Activated CD4-positive, alpha-beta T cell treated with anti-CD3 and anti-CD28 coated beads for 36 hours (primary cell): ENCODE results near the gene DNASE1L2. TPM values are rescaled to one million over a fixed set of nuclear protein-coding genes. Genes with fewer than 3 reads are reported as not detected.

Source experiments
- ATAC-seq: fragments of 200-7000 bp; cut with Tn5 transposase; one replicate; pipeline ENCODE4 v1.10.0; 2021; ENCODE audit warnings: mild to moderate bottlenecking, moderate library complexity
- CTCF ChIA-PET: fragments of 350-600 bp; sonication (Branson Sonifier 250); formaldehyde crosslinking; loops from one replicate; lab custom pipeline; 2021; ENCODE audit warnings: antibody characterized with exemption; lab: Charles Lee
- POLR2A ChIA-PET: fragments of 350-600 bp; sonication (Branson Sonifier 250); formaldehyde crosslinking; loops from one replicate; lab custom pipeline; 2021; ENCODE audit warnings: antibody characterized with exemption, inconsistent platforms; lab: Charles Lee
- DNase-seq: peaks from one replicate; pipeline ENCODE4 v3.0.0-alpha.2; 2020
- H3K27ac Mint-ChIP-seq: one replicate; pipeline ENCODE4 v1.8.0; 2021; ENCODE audit warnings: mixed read lengths
- H3K27me3 Mint-ChIP-seq: one replicate; pipeline ENCODE4 v1.8.0; 2021; ENCODE audit warnings: mixed read lengths
- H3K36me3 Mint-ChIP-seq: one replicate; pipeline ENCODE4 v1.8.0; 2021; ENCODE audit warnings: low read depth, mixed read lengths
- H3K4me1 Mint-ChIP-seq: one replicate; pipeline ENCODE4 v1.8.0; 2021; ENCODE audit warnings: mixed read lengths
- H3K4me3 Mint-ChIP-seq: one replicate; pipeline ENCODE4 v1.8.0; 2021; ENCODE audit warnings: mild to moderate bottlenecking, moderate library complexity, mixed read lengths
- H3K9me3 Mint-ChIP-seq: one replicate; pipeline ENCODE4 v1.8.0; 2021; ENCODE audit warnings: low read depth, mixed read lengths
- intact Hi-C, 2 experiments: fragments of 100-400 bp; cut with DNase I in 1 of 2; cut with micrococcal nuclease in 1 of 2; formaldehyde crosslinking; loops; one replicate each; pipeline versions ENCODE4 v1.14.2 to v1.15.1; 2022 to 2024; cut with DNase I, micrococcal nuclease
- total RNA-seq, 2 experiments: library from RNA; stranded (reverse); gene quantifications; one replicate each; pipeline ENCODE4 v1.2.3, GENCODE V29; 2021

The DNASE1L2 gene
- total RNA-seq, 2 experiments from 2014 or later = 0.51 to 0.55 TPM

DNA sequence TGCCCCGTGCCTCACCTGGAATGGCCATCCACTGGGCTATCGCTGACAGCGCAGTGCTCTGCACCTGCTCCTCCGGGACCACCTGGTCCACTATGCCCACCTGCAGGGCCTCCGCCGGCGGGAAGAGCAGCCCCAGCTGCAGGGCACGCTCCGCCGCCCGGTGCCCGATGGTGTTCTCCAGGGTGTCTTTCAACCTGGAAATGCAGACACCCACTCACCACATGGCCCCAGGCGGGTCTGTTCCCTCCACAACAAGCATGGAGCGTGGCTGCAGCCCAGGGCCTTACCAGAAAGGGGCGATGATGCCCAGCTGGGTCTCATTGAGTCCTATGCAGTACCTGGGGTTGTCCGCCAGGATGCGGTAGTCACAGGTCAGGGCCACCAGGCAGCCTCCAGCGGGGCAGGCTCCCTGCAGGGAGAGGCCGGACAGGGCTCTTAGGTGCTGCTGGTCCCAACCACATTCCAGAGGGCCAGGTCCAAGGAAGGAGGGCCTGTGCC, 6.8 kb downstream of the DNASE1L2 start:
- Mint-ChIP-seq H3K36me3 (peaks cover 10% of the 10 kb centered on the region), H3K4me3 (no peak overlapping the region), H3K27ac (no peak overlapping the region), H3K9me3 (no peaks in the 10 kb centered on the region), H3K27me3 (no peaks in the 10 kb centered on the region), H3K4me1 (no peaks in the 10 kb centered on the region)
- CTCF ChIA-PET = interaction anchor here (1.0 kb wide), 1 partner anchor 49 kb away, joined by 3 read pairs; no protein-coding TSS in a partner anchor
- POLR2A ChIA-PET = interaction anchor here (0.6 kb wide), 1 partner anchor 21 kb away, joined by 3 read pairs; no protein-coding TSS in a partner anchor
- intact Hi-C loops = no loop called here
- no peak for ATAC-seq
- DNase-seq = no peak

DNA sequence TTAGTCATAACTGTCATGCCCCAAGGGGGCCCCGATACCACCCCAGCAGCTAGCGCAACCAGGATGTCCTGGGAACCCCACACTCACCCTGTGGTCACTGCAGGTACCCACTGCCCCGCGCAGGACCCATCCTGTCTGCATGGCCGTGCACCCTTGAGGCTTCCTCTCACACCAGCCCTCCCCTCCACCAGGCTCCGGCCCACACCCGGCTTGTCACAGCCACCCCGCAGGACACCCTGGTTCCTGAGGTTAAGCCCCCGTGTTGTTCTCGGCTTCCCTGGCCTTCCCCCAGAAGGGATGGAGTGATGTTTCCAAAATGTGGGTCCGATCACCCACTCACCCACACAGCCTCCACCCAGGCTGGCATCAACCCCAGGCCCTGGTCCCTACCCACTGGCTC, 7.5 kb downstream of the DNASE1L2 start:
- ChIA-PET POLR2A (no interaction called here), CTCF (interaction anchor here (1.0 kb wide), 1 partner anchor 49 kb away, joined by 3 read pairs; no protein-coding TSS in a partner anchor)
- intact Hi-C loops = no loop called here
- ATAC-seq (no peak), DNase-seq (no peak)
- Mint-ChIP-seq H3K9me3 (no peaks in the 10 kb centered on the region), H3K36me3 (peaks cover 15% of the 10 kb centered on the region), H3K27ac (no peak overlapping the region), H3K4me1 (no peaks in the 10 kb centered on the region), H3K4me3 (no peak overlapping the region), H3K27me3 (no peaks in the 10 kb centered on the region)

DNA sequence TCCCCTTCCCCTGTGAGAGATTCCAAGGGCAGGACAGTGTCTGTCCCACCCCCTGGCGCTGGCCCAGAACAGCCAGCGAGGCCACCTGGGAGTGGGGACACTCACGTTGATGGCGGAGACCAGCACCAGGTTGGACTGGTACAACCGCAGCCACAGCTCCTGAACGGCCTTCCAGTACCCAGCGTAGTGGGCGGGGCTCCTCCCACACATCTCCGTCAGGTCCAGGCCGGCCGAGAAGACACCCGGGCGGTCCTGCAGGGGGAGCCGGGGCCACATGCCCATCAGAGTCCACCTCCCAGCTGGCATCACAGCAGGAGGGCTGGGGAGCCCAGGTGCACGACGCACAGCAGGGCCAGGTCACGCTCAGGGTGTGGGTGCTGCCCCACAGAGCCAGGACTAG, 8.1 kb downstream of the DNASE1L2 start:
- ATAC-seq = no peak
- no peak for DNase-seq
- H3K4me3 Mint-ChIP-seq = no peak overlapping the region
- no peaks in the 10 kb centered on the region for H3K27me3 Mint-ChIP-seq
- H3K4me1 Mint-ChIP-seq = no peaks in the 10 kb centered on the region
- intact Hi-C loops = no loop called here
- H3K36me3 Mint-ChIP-seq = peaks cover 15% of the 10 kb centered on the region
- CTCF ChIA-PET = no interaction called here
- no peaks in the 10 kb centered on the region for H3K9me3 Mint-ChIP-seq
- no peak overlapping the region for H3K27ac Mint-ChIP-seq
- POLR2A ChIA-PET = no interaction called here

DNA sequence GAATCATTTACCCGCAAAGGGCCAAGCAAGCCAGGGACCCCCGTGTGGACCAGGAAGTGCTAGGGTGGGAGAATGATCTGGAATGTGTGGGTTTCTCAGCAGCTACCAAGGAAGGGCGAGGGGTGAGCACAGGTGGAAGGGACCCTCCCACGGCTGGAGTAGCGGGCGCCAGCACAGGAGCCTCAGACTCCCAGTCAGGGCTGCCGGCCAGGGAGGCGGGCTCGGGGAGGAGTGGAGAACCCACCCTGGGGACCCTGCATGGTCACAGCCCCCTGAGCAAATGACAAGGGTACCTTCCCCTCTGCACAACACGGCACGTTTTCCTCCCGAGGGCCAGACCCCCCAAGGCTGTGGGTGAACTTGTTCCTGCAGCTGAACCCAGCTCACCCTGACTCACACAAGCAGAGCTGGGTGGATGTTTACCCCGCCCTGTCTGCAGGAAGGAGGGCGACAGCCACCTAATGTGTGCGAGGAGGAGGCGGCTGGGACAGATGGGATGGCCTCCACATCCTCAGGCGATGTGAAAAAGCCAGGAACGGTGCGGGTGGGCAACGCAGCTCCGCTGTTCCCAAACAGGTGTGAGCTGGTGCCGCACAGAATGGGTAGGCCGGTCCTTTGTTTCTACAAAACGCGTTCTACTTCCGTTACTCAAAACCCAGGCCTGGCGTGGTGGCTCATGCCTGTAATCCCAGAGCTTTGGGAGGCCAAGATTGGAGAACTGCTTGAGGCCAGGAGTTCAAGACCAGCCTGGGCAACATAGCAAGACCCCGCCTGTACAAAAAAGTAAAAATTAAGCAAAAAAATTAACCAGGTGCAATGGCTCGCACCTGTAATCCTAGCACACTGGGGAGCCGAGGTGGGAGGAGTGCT, 8.9 kb downstream of the DNASE1L2 start:
- intact Hi-C loops = no loop called here
- Mint-ChIP-seq H3K4me1 (no peaks in the 10 kb centered on the region), H3K4me3 (no peak overlapping the region), H3K9me3 (no peaks in the 10 kb centered on the region), H3K27ac (no peak overlapping the region), H3K27me3 (no peaks in the 10 kb centered on the region), H3K36me3 (peaks cover 15% of the 10 kb centered on the region)
- ChIA-PET CTCF (no interaction called here), POLR2A (no interaction called here)
- ATAC-seq (no peak), DNase-seq (no peak)

DNA sequence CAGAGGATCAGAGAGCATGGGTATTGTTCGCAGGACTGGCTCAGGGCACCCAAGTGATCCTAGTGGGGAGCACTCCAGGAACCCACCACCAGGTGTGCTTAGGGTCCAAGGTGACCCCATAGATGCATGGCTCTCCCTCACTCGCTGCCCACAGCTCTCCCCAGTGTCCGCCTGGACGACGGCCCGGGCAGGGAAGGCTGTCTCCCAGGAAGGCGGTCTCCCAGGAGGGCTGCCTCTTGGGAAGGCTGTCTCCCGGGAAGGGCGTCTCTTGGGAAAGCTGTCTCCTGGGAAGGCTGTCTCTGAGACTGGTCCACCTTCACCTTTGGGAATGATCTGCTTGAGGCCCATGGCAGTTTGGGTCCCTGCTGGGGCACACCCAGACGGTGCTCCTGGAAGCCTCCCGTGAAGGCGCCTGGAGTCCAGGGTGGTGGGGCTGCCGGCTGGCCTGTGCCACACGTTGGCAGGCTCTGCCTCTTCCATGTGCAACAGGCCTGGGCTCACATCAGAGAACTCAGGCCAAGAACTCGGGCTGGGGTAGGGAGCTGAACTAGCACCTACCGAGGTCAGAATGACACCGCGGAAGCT, 10.1 kb downstream of the DNASE1L2 start:
- Mint-ChIP-seq H3K9me3 (no peaks in the 10 kb centered on the region), H3K4me3 (no peak overlapping the region), H3K27me3 (no peaks in the 10 kb centered on the region), H3K36me3 (peaks cover 19% of the 10 kb centered on the region), H3K27ac (no peak overlapping the region), H3K4me1 (peaks cover 2% of the 10 kb centered on the region)
- ChIA-PET CTCF (interaction anchor here (0.6 to 0.7 kb wide), 2 partner anchors 8 to 198 kb away, joined by 3 read pairs; partner anchors contain the start of gene TSC2), POLR2A (interaction anchor here (1.0 kb wide), 1 partner anchor 13 kb away, joined by 3 read pairs; no protein-coding TSS in a partner anchor)
- DNase-seq = no peak
- intact Hi-C loops = no loop called here
- ATAC-seq = no peak

DNA sequence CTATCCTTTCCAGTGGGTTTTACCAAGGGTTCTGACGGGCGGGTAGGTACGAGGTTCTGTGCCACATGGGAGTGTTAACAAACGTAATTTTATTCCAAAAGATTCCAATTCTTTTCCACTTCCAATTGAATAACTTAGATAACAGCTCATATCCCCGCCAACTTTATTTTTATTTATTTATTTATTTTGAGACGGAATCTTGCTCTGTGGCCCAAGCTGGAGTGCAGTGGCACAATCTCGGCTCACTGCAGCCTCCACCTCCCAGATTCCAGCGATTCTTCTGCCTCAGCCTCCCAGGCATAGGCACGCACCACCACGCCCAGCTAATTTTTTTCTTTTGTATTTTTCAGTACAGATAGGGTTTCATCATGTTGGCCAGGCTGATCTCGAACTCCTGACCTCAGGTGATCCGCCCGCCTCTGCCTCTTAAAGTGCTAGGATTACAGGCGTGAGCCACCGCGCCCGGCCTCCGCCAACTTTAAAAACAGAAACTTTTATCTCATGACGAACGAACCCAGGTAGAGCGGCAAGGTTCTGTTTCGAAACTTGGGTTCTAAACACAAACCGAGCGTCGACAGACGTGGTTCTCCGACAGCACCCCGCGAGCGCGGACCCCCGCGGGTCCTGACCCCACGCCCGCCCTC, 14.5 kb downstream of the DNASE1L2 start:
- DNase-seq (peak; percentile 69), ATAC-seq (peak; percentile 3)
- Mint-ChIP-seq H3K27ac (peak overlapping the region; percentile 90), H3K4me3 (peak overlapping the region; percentile 90), H3K4me1 (peaks cover 5% of the 10 kb centered on the region), H3K36me3 (peaks cover 43% of the 10 kb centered on the region), H3K27me3 (no peaks in the 10 kb centered on the region), H3K9me3 (no peaks in the 10 kb centered on the region)
- ChIA-PET POLR2A (interaction anchor here (1.5 to 2.4 kb wide), 4 partner anchors 12 to 95 kb away, joined by 4 to 27 read pairs (median 10); partner anchors contain the start of genes PGP and TRAF7), CTCF (interaction anchor here (1.0 to 1.3 kb wide), 2 partner anchors 12 to 29 kb away, joined by 3 to 5 read pairs; no protein-coding TSS in a partner anchor)
- intact Hi-C loops = loop anchor here (1.0 to 5.0 kb wide), 10 partner anchors 13 to 227 kb away; partner anchors contain the start of genes E4F1 (in 2 of the 2), ABCA3 (in 1 of the 2), CCNF (in 1 of the 2) and MLST8 (in 1 of the 2)

DNA sequence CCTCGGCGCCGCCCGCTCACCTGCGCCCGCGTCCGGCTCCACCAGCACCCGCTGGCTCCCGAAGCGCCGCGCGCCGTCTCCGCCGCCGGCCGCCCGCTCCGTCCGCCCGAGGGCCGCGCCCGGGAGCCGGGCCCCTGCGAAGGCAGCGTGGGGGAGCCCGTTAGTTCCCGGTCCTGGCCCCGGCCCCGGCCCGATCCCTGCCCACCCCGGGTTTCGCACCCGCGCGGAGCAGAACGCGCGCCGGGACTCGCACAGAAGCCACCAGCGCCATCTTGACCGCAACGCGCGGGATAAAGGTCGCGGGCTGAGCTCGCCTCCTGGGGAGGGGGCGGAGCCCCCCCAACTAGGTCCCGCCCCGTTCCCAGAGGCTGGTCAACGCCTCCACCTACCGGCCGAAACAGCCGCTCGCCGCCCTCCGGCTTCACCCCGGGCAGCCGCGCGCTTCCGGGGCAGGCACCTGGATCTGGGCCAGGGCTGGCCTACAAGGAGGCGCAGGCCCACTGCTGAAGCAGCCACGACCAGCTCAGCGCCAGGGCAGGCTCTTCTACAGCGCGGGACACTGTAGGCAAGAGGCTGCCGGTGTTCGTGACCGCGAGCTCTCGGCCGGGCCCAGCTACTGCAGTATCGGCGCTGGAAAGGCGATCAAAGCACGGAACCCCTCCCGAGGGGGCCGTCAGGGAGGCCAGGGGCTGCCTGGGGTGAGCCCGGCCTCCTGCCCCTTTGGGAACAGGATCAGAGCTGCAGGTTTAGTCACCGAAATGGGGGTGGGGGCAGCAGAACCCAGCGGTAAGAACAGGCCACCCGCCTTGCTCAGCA, 15.3 kb downstream of the DNASE1L2 start, which contains the start of gene ECI1:
Gene ECI1, minus strand, starts transcription at position 292 of the 816 bp plus-strand sequence. Its CDS starts 21 bp downstream, at position 271.
- intact Hi-C loops = loop anchor here (1.0 to 5.0 kb wide), 11 partner anchors 12 to 228 kb away; partner anchors contain the start of genes E4F1 (in 2 of the 2), RNPS1 (in 2 of the 2), ABCA3 (in 1 of the 2) and CCNF (in 1 of the 2)
- no peaks in the 10 kb centered on the region for H3K9me3 Mint-ChIP-seq
- H3K36me3 Mint-ChIP-seq = peaks cover 48% of the 10 kb centered on the region
- DNase-seq (peak; percentile 92), ATAC-seq (peak; percentile 87)
- ChIA-PET POLR2A (interaction anchor here (0.5 to 2.4 kb wide), 10 partner anchors 8 to 503 kb away, joined by 3 to 27 read pairs (median 4); partner anchors contain the start of genes PGP and TRAF7), CTCF (interaction anchor here (0.7 to 1.5 kb wide), 5 partner anchors 11 to 236 kb away, joined by 3 to 10 read pairs (median 5); no protein-coding TSS in a partner anchor)
- H3K4me3 Mint-ChIP-seq = peak within 1 kb of the TSS; percentile 90
- peak within 1 kb of the TSS; percentile 90 for H3K27ac Mint-ChIP-seq
- H3K4me1 Mint-ChIP-seq = peaks cover 5% of the 10 kb centered on the region
- H3K27me3 Mint-ChIP-seq = no peaks in the 10 kb centered on the region

DNA sequence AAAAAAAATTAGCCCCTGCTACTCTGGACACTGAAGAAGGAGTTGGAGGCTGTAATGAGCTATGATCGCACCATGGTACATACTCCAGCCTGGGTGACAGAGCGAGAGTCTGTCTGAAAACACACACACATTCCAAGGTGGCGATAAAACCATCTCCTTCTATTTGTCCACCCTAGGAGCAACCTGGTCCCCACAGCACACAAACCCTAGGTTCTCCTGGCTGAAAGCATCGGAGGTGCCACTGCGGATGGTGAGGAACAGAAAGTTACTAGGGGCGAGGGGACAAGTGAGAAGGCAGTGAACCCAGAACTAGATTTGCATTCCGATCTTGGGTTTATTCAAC, 16.5 kb downstream of the DNASE1L2 start:
- Mint-ChIP-seq H3K4me1 (peaks cover 5% of the 10 kb centered on the region), H3K9me3 (no peaks in the 10 kb centered on the region), H3K4me3 (no peak overlapping the region), H3K27me3 (no peaks in the 10 kb centered on the region), H3K27ac (no peak overlapping the region), H3K36me3 (peaks cover 56% of the 10 kb centered on the region)
- no peak for ATAC-seq
- CTCF ChIA-PET = interaction anchor here (1.3 to 1.5 kb wide), 3 partner anchors 10 to 58 kb away, joined by 5 to 10 read pairs (median 5); no protein-coding TSS in a partner anchor
- POLR2A ChIA-PET = interaction anchor here (0.6 to 2.4 kb wide), 5 partner anchors 10 to 276 kb away, joined by 5 to 27 read pairs (median 11); partner anchors contain the start of genes PGP, TRAF7 and TSC2
- DNase-seq = no peak
- intact Hi-C loops = loop anchor here (2.0 to 5.0 kb wide), 3 partner anchors 16 to 175 kb away; partner anchors contain the start of genes CCNF (in 1 of the 2) and RNPS1 (in 1 of the 2)

DNA sequence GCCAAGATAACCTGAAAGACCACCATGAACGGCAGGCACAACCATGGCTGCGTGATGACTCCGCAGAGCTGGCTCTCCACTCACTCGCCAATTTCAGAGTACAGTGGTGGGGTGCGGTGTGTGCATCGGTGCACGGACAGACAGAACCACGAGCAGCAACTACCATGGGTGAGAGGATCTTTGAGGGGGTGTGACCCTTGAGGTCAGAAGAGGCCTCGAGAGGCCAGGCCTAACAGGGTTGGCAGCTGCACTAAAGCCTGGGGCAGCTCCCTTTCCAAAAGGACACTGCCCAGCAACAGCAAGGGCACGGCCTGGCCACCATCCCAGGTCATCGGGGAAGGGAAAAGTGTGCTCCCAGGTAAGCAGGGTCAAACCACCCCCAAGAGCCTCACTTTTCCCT, 17.0 kb downstream of the DNASE1L2 start:
- peak overlapping the region; percentile 26 for H3K27ac Mint-ChIP-seq

More for the DNA sequence above, 17.0 kb downstream of the DNASE1L2 start:
- Mint-ChIP-seq H3K4me1 (peaks cover 5% of the 10 kb centered on the region), H3K9me3 (no peaks in the 10 kb centered on the region), H3K4me3 (no peak overlapping the region), H3K36me3 (peaks cover 59% of the 10 kb centered on the region), H3K27me3 (no peaks in the 10 kb centered on the region)
- ChIA-PET CTCF (no interaction called here), POLR2A (interaction anchor here (0.6 to 2.4 kb wide), 4 partner anchors 9 to 205 kb away, joined by 3 to 27 read pairs (median 8); partner anchors contain the start of gene TSC2)
- ATAC-seq (no peak), DNase-seq (no peak)
- intact Hi-C loops = loop anchor here (2.0 to 5.0 kb wide), 3 partner anchors 16 to 174 kb away; partner anchors contain the start of genes CCNF (in 1 of the 2) and RNPS1 (in 1 of the 2)
